Parathyroid adenoma (tissue), 2 donors: ENCODE results near the gene ATP6V1F.

Source experiments
- H2AFZ ChIP-seq: fragments of 300-600 bp; sonication (generic); one replicate; pipeline ENCODE4 v1.7.0; 2017; ENCODE audit warnings: antibody characterized with exemption, mild to moderate bottlenecking
- H3K27ac ChIP-seq: fragments of 300-600 bp; sonication (generic); one replicate; pipeline ENCODE4 v1.7.0; 2017
- H3K27me3 ChIP-seq: fragments of 300-600 bp; sonication (generic); one replicate; pipeline ENCODE4 v1.7.0; 2017; ENCODE audit warnings: low read length; ENCODE audit not compliant: control insufficient read depth, insufficient read depth
- H3K36me3 ChIP-seq: fragments of 300-600 bp; sonication (generic); one replicate; pipeline ENCODE4 v1.7.0; 2017; ENCODE audit warnings: low read length; ENCODE audit not compliant: control insufficient read depth, insufficient read depth
- H3K4me1 ChIP-seq: fragments of 300-600 bp; sonication (generic); one replicate; pipeline ENCODE4 v1.7.0; 2017; ENCODE audit warnings: control low read depth
- H3K4me2 ChIP-seq: fragments of 300-600 bp; sonication (generic); one replicate; pipeline ENCODE4 v1.7.0; 2017; ENCODE audit warnings: low read length
- H3K4me3 ChIP-seq: fragments of 300-600 bp; sonication (generic); one replicate; pipeline ENCODE4 v1.7.0; 2017; ENCODE audit warnings: low read depth, low read length
- H3K79me2 ChIP-seq: fragments of 300-600 bp; sonication (generic); one replicate; pipeline ENCODE4 v1.7.0; 2017; ENCODE audit warnings: control low read depth
- H3K9ac ChIP-seq: fragments of 300-600 bp; sonication (generic); one replicate; pipeline ENCODE4 v1.7.0; 2017; ENCODE audit warnings: mild to moderate bottlenecking
- H3K9me3 ChIP-seq: fragments of 300-600 bp; sonication (generic); one replicate; pipeline ENCODE4 v1.7.0; 2017; ENCODE audit warnings: low read length; ENCODE audit not compliant: control insufficient read depth
- TF ChIP-seq, protein P1 (sequence below): fragments of 300-600 bp; sonication (generic); IDR thresholded peaks from one replicate; pipeline ENCODE4 v1.7.0; 2017; ENCODE audit warnings: antibody characterized with exemption, mild to moderate bottlenecking
- donor health status: primary hyperparathyroidism.

The ATP6V1F gene

DNA sequence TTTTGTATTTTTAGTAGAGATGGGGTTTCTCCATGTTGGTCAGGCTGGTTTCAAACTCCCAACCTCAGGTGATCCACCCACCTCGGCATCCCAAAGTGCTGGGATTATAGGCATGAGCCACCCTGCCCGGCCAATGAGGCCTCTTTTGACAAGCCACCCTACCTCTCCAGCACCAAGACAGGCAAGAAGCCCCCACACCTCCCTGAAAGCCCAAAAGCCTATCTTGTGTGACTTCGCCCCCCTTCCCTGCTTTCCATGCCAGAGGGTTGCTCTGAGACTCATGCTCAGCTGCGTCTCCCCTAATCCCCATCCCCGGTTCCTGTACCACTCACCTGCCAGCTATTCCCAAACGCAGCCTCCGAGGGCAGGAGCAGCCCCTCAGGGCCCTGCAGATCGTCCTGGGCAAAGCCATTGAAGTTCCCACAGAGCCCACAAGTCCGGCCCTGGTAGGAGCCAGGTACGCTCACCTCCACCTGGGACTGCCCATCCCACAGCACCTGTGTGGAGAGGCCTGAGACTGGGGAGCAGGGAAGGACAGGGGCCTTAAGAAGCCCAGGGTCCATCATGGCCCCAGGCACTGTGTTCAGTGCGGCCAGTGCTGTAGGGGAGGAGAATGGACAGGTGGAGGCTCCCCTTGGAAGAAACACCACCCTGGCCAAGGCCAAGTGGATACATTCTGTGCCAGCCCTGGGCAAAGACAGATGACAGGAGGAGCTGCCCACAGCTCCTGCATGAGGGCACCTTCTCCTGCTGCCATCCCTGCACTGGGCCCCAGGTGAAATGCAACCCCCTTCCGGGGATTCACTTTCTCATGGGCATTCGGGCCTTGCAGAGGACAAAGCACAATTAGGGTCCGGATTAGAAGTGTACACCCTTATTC is 15.8 kb downstream of the ATP6V1F start:
- Histone ChIP-seq H3K36me3 (no peaks in the 10 kb centered on the region), H3K4me1 (peaks cover 15% of the 10 kb centered on the region), H3K27ac (peak overlapping the region; percentile 49), H2AFZ (peak overlapping the region; percentile 16), H3K9ac (no peak overlapping the region), H3K9me3 (no peaks in the 10 kb centered on the region), H3K4me2 (no peak overlapping the region), H3K4me3 (no peak overlapping the region), H3K79me2 (no peaks in the 10 kb centered on the region), H3K27me3 (no peaks in the 10 kb centered on the region)
- TF ChIP-seq, protein P1, sequence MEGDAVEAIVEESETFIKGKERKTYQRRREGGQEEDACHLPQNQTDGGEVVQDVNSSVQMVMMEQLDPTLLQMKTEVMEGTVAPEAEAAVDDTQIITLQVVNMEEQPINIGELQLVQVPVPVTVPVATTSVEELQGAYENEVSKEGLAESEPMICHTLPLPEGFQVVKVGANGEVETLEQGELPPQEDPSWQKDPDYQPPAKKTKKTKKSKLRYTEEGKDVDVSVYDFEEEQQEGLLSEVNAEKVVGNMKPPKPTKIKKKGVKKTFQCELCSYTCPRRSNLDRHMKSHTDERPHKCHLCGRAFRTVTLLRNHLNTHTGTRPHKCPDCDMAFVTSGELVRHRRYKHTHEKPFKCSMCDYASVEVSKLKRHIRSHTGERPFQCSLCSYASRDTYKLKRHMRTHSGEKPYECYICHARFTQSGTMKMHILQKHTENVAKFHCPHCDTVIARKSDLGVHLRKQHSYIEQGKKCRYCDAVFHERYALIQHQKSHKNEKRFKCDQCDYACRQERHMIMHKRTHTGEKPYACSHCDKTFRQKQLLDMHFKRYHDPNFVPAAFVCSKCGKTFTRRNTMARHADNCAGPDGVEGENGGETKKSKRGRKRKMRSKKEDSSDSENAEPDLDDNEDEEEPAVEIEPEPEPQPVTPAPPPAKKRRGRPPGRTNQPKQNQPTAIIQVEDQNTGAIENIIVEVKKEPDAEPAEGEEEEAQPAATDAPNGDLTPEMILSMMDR = no peak

DNA sequence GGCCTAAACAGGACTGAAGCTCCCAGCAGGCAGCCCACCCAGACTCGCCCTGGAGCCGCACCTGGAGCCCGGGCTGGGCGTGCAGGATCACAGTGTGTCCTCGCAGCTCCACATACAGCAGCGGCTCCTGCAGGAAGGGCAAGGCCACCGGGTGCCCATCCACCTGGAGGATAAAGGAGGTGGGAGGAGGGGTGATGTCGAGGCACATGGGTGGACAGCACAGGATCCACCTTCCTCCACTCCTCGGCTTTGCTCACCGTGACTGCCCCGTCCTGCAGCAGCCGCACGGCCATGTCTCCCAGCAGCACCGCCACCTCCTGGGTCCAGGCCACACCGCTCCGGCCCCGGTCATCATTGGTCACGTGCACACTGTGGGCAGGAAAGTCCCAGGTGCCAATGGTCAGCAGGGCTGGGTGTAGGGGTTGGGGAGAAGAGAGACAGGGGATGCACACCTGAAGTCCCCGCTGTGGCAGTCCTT is 16.8 kb downstream of the ATP6V1F start:
- Histone ChIP-seq H3K27ac (no peak overlapping the region), H3K9ac (no peak overlapping the region)

DNA sequence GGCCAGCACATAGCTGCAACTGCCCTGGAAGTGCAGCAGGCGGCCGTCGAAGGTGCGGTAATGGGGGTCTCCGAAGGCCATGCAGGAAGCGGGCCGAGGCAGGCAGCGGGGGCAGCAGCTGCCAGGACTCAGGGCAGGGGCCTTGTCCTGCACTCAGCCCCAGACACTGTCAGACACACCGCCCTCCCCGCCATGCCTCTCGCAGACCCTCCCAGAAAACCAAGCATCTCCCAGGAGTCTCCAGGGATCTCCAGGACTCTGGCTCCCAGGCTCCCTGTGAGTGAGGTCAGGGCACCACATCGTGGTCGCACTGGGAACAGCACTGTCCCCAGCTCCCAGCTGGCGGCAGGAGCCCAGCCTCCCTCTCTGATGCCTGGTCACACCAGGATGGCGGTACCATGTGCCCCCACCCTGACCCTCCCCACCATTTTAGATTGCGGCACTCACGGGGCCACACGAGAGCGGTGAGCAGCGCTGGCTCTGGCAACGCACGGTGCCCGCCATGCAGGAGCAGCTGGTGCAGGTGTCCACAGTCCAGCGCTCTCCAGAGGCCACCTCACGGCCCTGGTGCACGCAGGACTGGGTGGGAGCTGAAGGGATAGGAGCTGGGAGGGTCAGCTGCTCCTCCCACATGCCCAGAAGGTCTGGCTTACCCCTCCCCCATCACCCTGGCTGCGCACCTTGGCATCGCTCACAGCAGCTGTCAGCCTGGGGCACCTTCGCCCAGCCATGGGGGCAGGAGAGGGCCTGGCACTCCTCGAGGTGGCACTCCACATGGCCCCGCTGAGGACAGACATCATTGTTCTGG is 17.5 kb downstream of the ATP6V1F start:
- no peak overlapping the region for H3K9ac ChIP-seq
- no peaks in the 10 kb centered on the region for H3K9me3 ChIP-seq

More for the DNA sequence above, 16.8 kb downstream of the ATP6V1F start:
- Histone ChIP-seq H3K27me3 (no peaks in the 10 kb centered on the region), H3K9me3 (no peaks in the 10 kb centered on the region), H3K4me2 (no peak overlapping the region), H3K4me3 (no peak overlapping the region), H3K4me1 (peaks cover 13% of the 10 kb centered on the region), H2AFZ (no peak overlapping the region), H3K79me2 (no peaks in the 10 kb centered on the region), H3K36me3 (no peaks in the 10 kb centered on the region)
- TF ChIP-seq, protein P1 = no peak

DNA sequence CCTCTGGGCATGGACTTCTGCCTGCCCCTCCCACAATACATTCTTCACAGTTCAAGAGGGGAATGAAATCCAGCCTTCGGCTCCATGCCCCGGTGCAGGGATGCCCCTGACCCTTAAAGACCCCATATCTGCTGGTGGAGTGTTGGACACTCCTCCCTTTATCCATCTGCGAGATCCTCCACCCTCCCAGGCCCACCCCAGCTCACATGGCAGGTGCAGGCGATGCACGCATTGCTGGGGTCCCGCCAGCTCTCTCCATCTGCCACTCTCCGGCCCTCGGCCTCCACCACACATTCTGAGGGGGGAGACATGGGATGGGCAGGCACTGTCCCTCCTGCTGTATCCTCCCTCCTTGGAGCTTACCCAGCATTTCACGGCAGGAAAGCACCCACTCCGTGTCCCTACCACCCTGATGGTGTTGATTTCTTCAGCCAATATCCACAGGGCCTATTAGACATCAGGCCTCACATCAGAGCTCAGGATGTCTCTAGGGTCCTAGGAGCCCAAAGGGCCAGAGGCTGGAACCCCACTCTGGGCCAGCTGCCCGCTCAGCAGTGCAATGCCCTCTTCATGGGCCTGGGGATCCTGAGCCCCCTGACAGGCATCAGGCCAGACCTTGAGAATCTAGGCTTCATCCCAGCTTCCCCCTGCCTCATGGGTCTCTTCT is 18.3 kb downstream of the ATP6V1F start:
- H3K27ac ChIP-seq = no peak overlapping the region
- H3K4me2 ChIP-seq = no peak overlapping the region
- no peak overlapping the region for H3K4me3 ChIP-seq

More for the DNA sequence above, 17.5 kb downstream of the ATP6V1F start:
- Histone ChIP-seq H3K79me2 (no peaks in the 10 kb centered on the region), H3K27me3 (no peaks in the 10 kb centered on the region), H3K4me1 (peaks cover 7% of the 10 kb centered on the region), H3K36me3 (no peaks in the 10 kb centered on the region), H3K27ac (no peak overlapping the region), H3K4me3 (no peak overlapping the region), H2AFZ (no peak overlapping the region), H3K4me2 (no peak overlapping the region)
- TF ChIP-seq, protein P1 = peak; percentile 91

More for the DNA sequence above, 18.3 kb downstream of the ATP6V1F start:
- H3K79me2 ChIP-seq = no peaks in the 10 kb centered on the region
- H2AFZ ChIP-seq = no peak overlapping the region
- TF ChIP-seq, protein P1 = no peak
- no peaks in the 10 kb centered on the region for H3K9me3 ChIP-seq
- no peaks in the 10 kb centered on the region for H3K27me3 ChIP-seq
- no peak overlapping the region for H3K9ac ChIP-seq
- peaks cover 7% of the 10 kb centered on the region for H3K4me1 ChIP-seq
- H3K36me3 ChIP-seq = no peaks in the 10 kb centered on the region
